ENCODE results near the gene CYP39A1.
"Not testable (repeated sequence)": the region's sequence is repeated elsewhere in the genome, so short reads cannot be mapped to it uniquely, and the experiment has no call there.

Gene CYP39A1

GRCh38 chr6:46651006-46651405 lies 1.6 kb downstream of the CYP39A1 start:
- H3K4me3 ChIP-seq (ENCODE audit: low read depth, low read length): no peak overlapping the region
- no peak for TF ChIP-seq CTCF (IDR thresholded peaks at IDR 0.05; ENCODE audit: borderline replicate concordance, insufficient read depth, low read depth, low read length)

- TF ChIP-seq CTCF (IDR thresholded peaks at IDR 0.05; ENCODE audit: borderline replicate concordance, insufficient read depth, low read depth, low read length): no peak
- no peak overlapping the region for H3K4me3 ChIP-seq (ENCODE audit: low read depth, low read length)
Observed at GRCh38 chr6:46648869-46649492, 3.6 kb downstream of the CYP39A1 start.

GRCh38 chr6:46648108-46648507 lies 4.5 kb downstream of the CYP39A1 start:
- H3K4me3 ChIP-seq (ENCODE audit: low read depth, low read length): not testable (repeated sequence)

- no peak for TF ChIP-seq CTCF (IDR thresholded peaks at IDR 0.05; ENCODE audit: borderline replicate concordance, insufficient read depth, low read depth, low read length)
- no peak overlapping the region for H3K4me3 ChIP-seq (ENCODE audit: low read depth, low read length)
Observed at GRCh38 chr6:46645265-46645664, 7.4 kb downstream of the CYP39A1 start.

- no peak overlapping the region for H3K4me3 ChIP-seq (ENCODE audit: low read depth, low read length)
- no peak for TF ChIP-seq CTCF (IDR thresholded peaks at IDR 0.05; ENCODE audit: borderline replicate concordance, insufficient read depth, low read depth, low read length)
Observed at GRCh38 chr6:46642928-46643751, 9.5 kb downstream of the CYP39A1 start.

- no peak for TF ChIP-seq CTCF (IDR thresholded peaks at IDR 0.05; ENCODE audit: borderline replicate concordance, insufficient read depth, low read depth, low read length)
- no peak overlapping the region for H3K4me3 ChIP-seq (ENCODE audit: low read depth, low read length)
Observed at GRCh38 chr6:46638650-46639049, 14.0 kb downstream of the CYP39A1 start.

- H3K4me3 ChIP-seq (ENCODE audit: low read depth, low read length): no peak overlapping the region
- TF ChIP-seq CTCF (IDR thresholded peaks at IDR 0.05; ENCODE audit: borderline replicate concordance, insufficient read depth, low read depth, low read length): no peak
Observed at GRCh38 chr6:46637933-46638332, 14.7 kb downstream of the CYP39A1 start.

All from GM12875 (cell line).